Tibial artery (tissue), 4 donors: ENCODE measurements around the gene CD80.
A peak's percentile ranks its signal among the peaks of the same experiment; 100 is the strongest.

ENCODE experiments used
- DNase-seq, 2 donors: peaks; one replicate each; pipeline ENCODE4 v3.0.0-alpha.2; 2019
- H3K27ac ChIP-seq, 2 donors: fragments of 200-600 bp; sonication (generic) in 1 of 2; 1 replicate in 1 of 2; 2 replicates in 1 of 2; pipeline ENCODE4 v1.5.1; 2018 to 2019; ENCODE audit warnings: mild to moderate bottlenecking in 1 of 2
- H3K27me3 ChIP-seq, 2 donors: fragments of 200-600 bp; sonication (generic) in 1 of 2; one replicate each; pipeline versions ENCODE4 v1.5.1 to v1.6.0; 2016 to 2019
- H3K36me3 ChIP-seq, 3 donors: fragments of 200-600 bp; sonication (generic) in 2 of 3; one replicate each; pipeline ENCODE4 v1.5.1; 2016 to 2019; ENCODE audit warnings: mild to moderate bottlenecking in 2 of 3
- H3K4me1 ChIP-seq, 4 donors: fragments of 200-600 bp; sonication (generic) in 2 of 4; 1 replicate in 3 of 4; 2 replicates in 1 of 4; pipeline ENCODE4 v1.5.1; 2016 to 2019
- H3K4me3 ChIP-seq, 2 donors: fragments of 200-600 bp; sonication (generic) in 1 of 2; 1 replicate in 1 of 2; 2 replicates in 1 of 2; pipeline ENCODE4 v1.5.1; 2018 to 2019; ENCODE audit warnings: mild to moderate bottlenecking in 2 of 2
- H3K9me3 ChIP-seq, 3 donors: fragments of 200-600 bp; sonication (generic) in 1 of 3; one replicate each; pipeline ENCODE4 v1.5.1; 2016 to 2019
- intact Hi-C: fragments of 100-400 bp; cut with DNase I; formaldehyde crosslinking; loops from one replicate; pipeline ENCODE4 v1.15.0; 2023; ENCODE audit warnings: low total_unique reads
- TF ChIP-seq, protein P1 (sequence below), 2 experiments: fragments of 200-600 bp in 1 of 2; fragments of 450-650 bp in 1 of 2; IDR thresholded peaks; one replicate each; pipeline ENCODE4 v1.5.1; 2017 to 2019; ENCODE audit warnings: antibody characterized with exemption in 2 of 2, mild to moderate bottlenecking in 1 of 2, moderate library complexity in 1 of 2

The CD80 gene

DNA sequence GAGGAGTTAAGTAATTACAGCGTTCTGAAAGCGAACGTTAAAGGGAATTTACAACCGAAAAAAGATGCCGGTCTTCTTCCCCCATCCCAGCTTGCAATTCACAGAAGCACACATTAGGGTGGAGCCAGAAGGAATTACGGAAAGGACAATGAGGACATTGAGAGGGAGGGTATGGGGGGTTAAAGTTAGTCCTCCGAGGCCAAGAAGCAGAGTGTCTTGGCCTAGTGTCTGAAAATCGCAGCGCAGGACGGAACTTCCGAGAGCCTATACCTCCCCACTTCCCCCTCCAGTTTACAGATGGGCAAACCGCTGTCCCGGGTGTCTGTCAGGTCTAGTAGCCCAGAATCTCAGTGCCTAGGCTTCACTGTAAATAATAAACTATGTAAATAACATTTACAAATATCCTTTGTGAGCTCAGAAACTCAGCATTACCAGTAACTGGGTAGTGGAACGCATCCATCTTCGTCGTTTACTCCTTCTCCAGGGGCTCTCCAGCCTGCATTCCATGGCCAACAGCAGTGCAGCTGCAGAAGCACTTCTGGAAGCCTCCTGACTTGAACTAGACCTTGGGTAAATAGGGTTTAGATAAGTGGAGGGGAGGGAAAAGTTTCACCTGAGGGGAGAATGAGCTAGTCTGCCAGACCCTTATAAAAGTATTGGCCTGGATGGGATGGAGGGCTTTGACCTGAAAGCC, 20.8 kb upstream of the CD80 start:
- intact Hi-C loops = no loop called here
- Histone ChIP-seq H3K4me3 (peak overlapping the region; percentile 68 to 74), H3K36me3 (no peaks in the 10 kb centered on the region), H3K4me1 (peaks cover 0 to 14% (median 3%) of the 10 kb centered on the region in 4 donors), H3K9me3 (no peaks in the 10 kb centered on the region), H3K27ac (peak overlapping the region; percentile 91 to 93), H3K27me3 (no peaks in the 10 kb centered on the region)
- DNase-seq = peak; percentile 37 to 66
- TF ChIP-seq, protein P1, sequence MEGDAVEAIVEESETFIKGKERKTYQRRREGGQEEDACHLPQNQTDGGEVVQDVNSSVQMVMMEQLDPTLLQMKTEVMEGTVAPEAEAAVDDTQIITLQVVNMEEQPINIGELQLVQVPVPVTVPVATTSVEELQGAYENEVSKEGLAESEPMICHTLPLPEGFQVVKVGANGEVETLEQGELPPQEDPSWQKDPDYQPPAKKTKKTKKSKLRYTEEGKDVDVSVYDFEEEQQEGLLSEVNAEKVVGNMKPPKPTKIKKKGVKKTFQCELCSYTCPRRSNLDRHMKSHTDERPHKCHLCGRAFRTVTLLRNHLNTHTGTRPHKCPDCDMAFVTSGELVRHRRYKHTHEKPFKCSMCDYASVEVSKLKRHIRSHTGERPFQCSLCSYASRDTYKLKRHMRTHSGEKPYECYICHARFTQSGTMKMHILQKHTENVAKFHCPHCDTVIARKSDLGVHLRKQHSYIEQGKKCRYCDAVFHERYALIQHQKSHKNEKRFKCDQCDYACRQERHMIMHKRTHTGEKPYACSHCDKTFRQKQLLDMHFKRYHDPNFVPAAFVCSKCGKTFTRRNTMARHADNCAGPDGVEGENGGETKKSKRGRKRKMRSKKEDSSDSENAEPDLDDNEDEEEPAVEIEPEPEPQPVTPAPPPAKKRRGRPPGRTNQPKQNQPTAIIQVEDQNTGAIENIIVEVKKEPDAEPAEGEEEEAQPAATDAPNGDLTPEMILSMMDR (IDR thresholded peaks at IDR 0.05) = no peak

GRCh38 chr3:119579366-119580066, 20.1 kb upstream of the CD80 start, which contains the start of gene ADPRH:
Gene ADPRH, plus strand, starts transcription at chr3:119579492. Its CDS starts 2,678 bp downstream, at chr3:119582170.
- Histone ChIP-seq H3K27ac (peak within 1 kb of the TSS; percentile 91 to 93), H3K4me1 (peaks cover 0 to 14% (median 3%) of the 10 kb centered on the region in 4 donors), H3K4me3 (peak within 1 kb of the TSS; percentile 68 to 74), H3K36me3 (no peaks in the 10 kb centered on the region), H3K27me3 (no peaks in the 10 kb centered on the region), H3K9me3 (no peaks in the 10 kb centered on the region)
- intact Hi-C loops = loop anchor here (10.0 kb wide), 1 partner anchor 75 kb away; no protein-coding TSS in a partner anchor
- TF ChIP-seq, protein P1 (IDR thresholded peaks at IDR 0.05) = no peak
- peak; percentile 52 to 86 for DNase-seq

GRCh38 chr3:119575507-119575906, 16.1 kb upstream of the CD80 start:
- H3K27ac ChIP-seq = no peak overlapping the region
- no peaks in the 10 kb centered on the region for H3K9me3 ChIP-seq
- intact Hi-C loops = loop anchor here (10.0 kb wide), 1 partner anchor 71 kb away; no protein-coding TSS in a partner anchor
- peaks cover 0 to 5% of the 10 kb centered on the region in 2 donors for H3K27me3 ChIP-seq
- TF ChIP-seq, protein P1 (IDR thresholded peaks at IDR 0.05) = no peak
- no peaks in the 10 kb centered on the region for H3K36me3 ChIP-seq
- peaks cover 0 to 10% (median 3%) of the 10 kb centered on the region in 4 donors for H3K4me1 ChIP-seq
- no peak overlapping the region for H3K4me3 ChIP-seq
- DNase-seq = no peak

DNA sequence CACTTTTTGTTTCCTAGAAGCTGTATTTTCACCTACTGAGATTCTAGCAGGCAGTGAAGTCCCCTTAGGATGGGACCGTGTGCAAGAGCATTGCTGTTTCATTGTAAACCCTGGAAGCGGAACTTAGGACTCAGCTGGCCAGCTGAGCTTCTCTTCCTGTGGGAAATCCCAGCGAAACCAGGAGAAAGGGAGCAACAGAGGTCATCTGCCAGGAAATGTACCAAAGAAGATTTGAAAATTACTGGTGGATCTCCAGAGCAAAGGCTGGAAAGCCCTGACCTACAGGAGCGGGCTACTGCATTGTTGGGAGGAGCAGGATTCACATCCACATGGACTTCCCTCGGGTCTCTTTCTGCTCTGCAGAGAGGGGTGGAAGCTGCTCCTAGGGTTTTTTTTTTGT, 12.3 kb upstream of the CD80 start:
- Histone ChIP-seq H3K4me1 (peaks cover 0 to 2% (median 0%) of the 10 kb centered on the region in 4 donors), H3K4me3 (no peak overlapping the region), H3K36me3 (no peaks in the 10 kb centered on the region), H3K27me3 (peaks cover 0 to 5% of the 10 kb centered on the region in 2 donors), H3K9me3 (no peaks in the 10 kb centered on the region), H3K27ac (no peak overlapping the region)
- intact Hi-C loops = loop anchor here (10.0 kb wide), 1 partner anchor 67 kb away; no protein-coding TSS in a partner anchor
- TF ChIP-seq, protein P1 (IDR thresholded peaks at IDR 0.05) = no peak
- no peak for DNase-seq

DNA sequence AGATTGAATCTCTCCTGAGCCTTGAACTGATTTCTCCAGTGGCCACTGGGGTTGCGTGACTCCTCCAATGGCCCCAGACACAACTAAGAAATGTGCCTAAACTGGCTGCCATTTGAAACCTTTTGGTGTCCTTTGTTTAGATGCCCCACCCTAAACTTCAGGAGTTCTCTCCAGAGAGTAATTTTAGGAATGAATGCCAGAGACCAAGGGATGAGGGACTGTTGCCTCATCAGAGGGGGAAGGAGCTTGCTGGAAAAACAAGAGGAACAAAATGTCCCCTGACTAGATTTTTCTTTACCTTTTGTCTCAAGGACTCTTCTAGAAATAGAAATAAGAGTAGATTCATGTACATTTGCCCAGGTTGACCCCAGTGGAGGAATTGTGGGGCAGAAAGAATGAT, 11.8 kb upstream of the CD80 start:
- TF ChIP-seq, protein P1 (IDR thresholded peaks at IDR 0.05) = no peak
- no peaks in the 10 kb centered on the region for H3K9me3 ChIP-seq
- intact Hi-C loops = loop anchor here (10.0 kb wide), 1 partner anchor 66 kb away; no protein-coding TSS in a partner anchor
- no peak overlapping the region for H3K27ac ChIP-seq
- H3K4me3 ChIP-seq = no peak overlapping the region
- peaks cover 0 to 5% of the 10 kb centered on the region in 2 donors for H3K27me3 ChIP-seq
- H3K4me1 ChIP-seq = peaks cover 0 to 2% (median 0%) of the 10 kb centered on the region in 4 donors
- DNase-seq = no peak
- H3K36me3 ChIP-seq = no peaks in the 10 kb centered on the region
